ENCODE measurements around the gene GNAS. TPM values are rescaled to one million over a fixed set of nuclear protein-coding genes. Genes with fewer than 3 reads are reported as not detected.
"Not testable (repeated sequence)": the region's sequence is repeated elsewhere in the genome, so short reads cannot be mapped to it uniquely, and the experiment has no call there.

Gene GNAS
- total and polyA plus RNA-seq, 4 donors, result 115 to 360 (median 277) TPM

DNA sequence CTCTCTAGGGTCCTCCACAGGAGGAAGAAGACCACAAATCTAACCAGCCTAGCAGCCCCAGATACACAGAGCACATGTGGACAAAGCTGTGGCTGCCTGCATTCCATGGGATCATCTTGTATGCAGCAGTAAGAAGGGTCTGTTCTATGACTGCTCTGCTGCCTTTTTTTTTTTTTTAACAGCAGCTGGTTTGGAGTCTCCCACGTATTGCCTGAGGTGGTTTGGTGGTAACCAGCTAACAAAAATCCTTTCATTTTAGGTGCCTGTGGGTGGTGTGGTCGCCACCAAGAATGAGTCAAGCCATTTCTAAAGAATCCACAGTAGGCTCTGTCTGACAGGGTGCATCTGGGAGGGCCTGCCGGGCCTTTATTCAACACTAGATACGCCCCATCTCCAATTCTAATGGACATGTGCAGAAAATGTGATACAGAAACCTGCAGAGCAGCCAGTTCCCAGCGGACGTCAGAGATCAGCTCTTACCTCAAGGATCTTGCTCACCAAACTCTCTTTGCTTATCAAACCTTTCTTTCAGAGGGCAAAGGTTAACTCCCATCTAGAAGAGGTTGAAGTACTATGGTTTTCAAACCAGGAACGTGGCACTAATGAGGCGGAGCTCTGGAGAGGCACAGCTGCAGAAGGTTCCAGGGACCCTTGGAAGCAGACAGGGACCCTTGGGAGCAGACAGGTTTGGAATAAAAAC, 33.8 kb upstream of the GNAS start:
- DNase-seq (ENCODE audit: low spot score), result no peak
- no peaks in the 10 kb centered on the region for H3K27me3 ChIP-seq (ENCODE audit: control insufficient read depth in 4 of 4, insufficient read depth in 4 of 4, low read length in 3 of 4)
- TF ChIP-seq, protein P1, sequence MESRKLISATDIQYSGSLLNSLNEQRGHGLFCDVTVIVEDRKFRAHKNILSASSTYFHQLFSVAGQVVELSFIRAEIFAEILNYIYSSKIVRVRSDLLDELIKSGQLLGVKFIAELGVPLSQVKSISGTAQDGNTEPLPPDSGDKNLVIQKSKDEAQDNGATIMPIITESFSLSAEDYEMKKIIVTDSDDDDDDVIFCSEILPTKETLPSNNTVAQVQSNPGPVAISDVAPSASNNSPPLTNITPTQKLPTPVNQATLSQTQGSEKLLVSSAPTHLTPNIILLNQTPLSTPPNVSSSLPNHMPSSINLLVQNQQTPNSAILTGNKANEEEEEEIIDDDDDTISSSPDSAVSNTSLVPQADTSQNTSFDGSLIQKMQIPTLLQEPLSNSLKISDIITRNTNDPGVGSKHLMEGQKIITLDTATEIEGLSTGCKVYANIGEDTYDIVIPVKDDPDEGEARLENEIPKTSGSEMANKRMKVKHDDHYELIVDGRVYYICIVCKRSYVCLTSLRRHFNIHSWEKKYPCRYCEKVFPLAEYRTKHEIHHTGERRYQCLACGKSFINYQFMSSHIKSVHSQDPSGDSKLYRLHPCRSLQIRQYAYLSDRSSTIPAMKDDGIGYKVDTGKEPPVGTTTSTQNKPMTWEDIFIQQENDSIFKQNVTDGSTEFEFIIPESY (IDR thresholded peaks at IDR 0.05), result no peak
- TF ChIP-seq GABPA (IDR thresholded peaks at IDR 0.05 in 1 of 2, conservative IDR thresholded peaks at IDR 0.05 in 1 of 2) (no peak), FOXA2 (IDR thresholded peaks at IDR 0.05) (no peak), EGR1 (IDR thresholded peaks at IDR 0.05; ENCODE audit: low read depth in 2 of 2) (no peak), RXRA (IDR thresholded peaks at IDR 0.05) (no peak), TAF1 (conservative IDR thresholded peaks at IDR 0.05) (no peak), RAD21 (IDR thresholded peaks at IDR 0.05) (no peak), FOXA1 (IDR thresholded peaks at IDR 0.05) (no peak), YY1 (IDR thresholded peaks at IDR 0.05) (no peak), NR2F2 (IDR thresholded peaks at IDR 0.05) (no peak), SP1 (IDR thresholded peaks at IDR 0.05) (no peak), ATF3 (IDR thresholded peaks at IDR 0.05) (no peak)
- TF ChIP-seq, protein P2, sequence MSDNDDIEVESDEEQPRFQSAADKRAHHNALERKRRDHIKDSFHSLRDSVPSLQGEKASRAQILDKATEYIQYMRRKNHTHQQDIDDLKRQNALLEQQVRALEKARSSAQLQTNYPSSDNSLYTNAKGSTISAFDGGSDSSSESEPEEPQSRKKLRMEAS (IDR thresholded peaks at IDR 0.05), result no peak
- TF ChIP-seq, protein P3, sequence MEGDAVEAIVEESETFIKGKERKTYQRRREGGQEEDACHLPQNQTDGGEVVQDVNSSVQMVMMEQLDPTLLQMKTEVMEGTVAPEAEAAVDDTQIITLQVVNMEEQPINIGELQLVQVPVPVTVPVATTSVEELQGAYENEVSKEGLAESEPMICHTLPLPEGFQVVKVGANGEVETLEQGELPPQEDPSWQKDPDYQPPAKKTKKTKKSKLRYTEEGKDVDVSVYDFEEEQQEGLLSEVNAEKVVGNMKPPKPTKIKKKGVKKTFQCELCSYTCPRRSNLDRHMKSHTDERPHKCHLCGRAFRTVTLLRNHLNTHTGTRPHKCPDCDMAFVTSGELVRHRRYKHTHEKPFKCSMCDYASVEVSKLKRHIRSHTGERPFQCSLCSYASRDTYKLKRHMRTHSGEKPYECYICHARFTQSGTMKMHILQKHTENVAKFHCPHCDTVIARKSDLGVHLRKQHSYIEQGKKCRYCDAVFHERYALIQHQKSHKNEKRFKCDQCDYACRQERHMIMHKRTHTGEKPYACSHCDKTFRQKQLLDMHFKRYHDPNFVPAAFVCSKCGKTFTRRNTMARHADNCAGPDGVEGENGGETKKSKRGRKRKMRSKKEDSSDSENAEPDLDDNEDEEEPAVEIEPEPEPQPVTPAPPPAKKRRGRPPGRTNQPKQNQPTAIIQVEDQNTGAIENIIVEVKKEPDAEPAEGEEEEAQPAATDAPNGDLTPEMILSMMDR (IDR thresholded peaks at IDR 0.05; ENCODE audit: low read depth, low read length, missing input control), result no peak
- H3K4me3 ChIP-seq (ENCODE audit: low read depth in 1 of 3, low read length in 3 of 3), result no peak overlapping the region
- H3K9me3 ChIP-seq (ENCODE audit: control insufficient read depth in 4 of 4, low read length in 3 of 4), result no peaks in the 10 kb centered on the region
- 76% methylated on average over 8 of the region's 8 CpGs for WGBS
- no peak overlapping the region for H3K27ac ChIP-seq (ENCODE audit: low read depth in 1 of 2, low read length in 2 of 2)
- H3K9ac ChIP-seq (ENCODE audit: low read depth in 1 of 2, low read length in 2 of 2), result no peak overlapping the region
- H3K4me1 ChIP-seq (ENCODE audit: control insufficient read depth in 4 of 4, insufficient read depth in 4 of 4, low read length in 3 of 4), result no peaks in the 10 kb centered on the region
- no peaks in the 10 kb centered on the region for H3K36me3 ChIP-seq (ENCODE audit: control insufficient read depth in 4 of 4, insufficient read depth in 3 of 4, low read depth in 1 of 4, low read length in 3 of 4)

DNA sequence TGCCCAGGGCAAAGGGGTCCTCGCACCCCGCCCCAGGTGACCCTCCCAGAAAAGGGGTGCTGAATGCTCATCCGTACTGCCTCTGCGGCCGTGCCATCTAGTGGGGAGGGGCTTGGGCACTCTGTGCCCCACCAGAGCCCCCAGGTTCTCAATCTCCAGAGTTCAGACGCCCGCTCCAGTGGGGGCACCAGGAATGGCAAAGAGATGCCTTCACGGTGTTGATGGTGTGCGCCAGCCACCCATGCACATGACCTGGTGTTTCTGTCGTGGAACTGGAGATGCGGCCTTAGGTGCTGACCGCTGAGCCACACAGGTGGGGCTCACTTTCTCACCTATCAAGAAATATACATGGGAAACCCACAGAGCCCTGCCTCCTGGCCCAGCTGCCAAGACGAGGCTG, 32.6 kb upstream of the GNAS start:
- Histone ChIP-seq H3K9me3 (ENCODE audit: control insufficient read depth in 4 of 4, low read length in 3 of 4) (no peaks in the 10 kb centered on the region), H3K4me3 (ENCODE audit: low read depth in 1 of 3, low read length in 3 of 3) (no peak overlapping the region), H3K4me1 (ENCODE audit: control insufficient read depth in 4 of 4, insufficient read depth in 4 of 4, low read length in 3 of 4) (no peaks in the 10 kb centered on the region), H3K27ac (ENCODE audit: low read depth in 1 of 2, low read length in 2 of 2) (no peak overlapping the region), H3K27me3 (ENCODE audit: control insufficient read depth in 4 of 4, insufficient read depth in 4 of 4, low read length in 3 of 4) (no peaks in the 10 kb centered on the region), H3K9ac (ENCODE audit: low read depth in 1 of 2, low read length in 2 of 2) (no peak overlapping the region), H3K36me3 (ENCODE audit: control insufficient read depth in 4 of 4, insufficient read depth in 3 of 4, low read depth in 1 of 4, low read length in 3 of 4) (no peaks in the 10 kb centered on the region)
- 97% methylated on average over 13 of the region's 13 CpGs for WGBS
- DNase-seq (ENCODE audit: low spot score), result no peak
- TF ChIP-seq HNF4G (IDR thresholded peaks at IDR 0.05), result no peak
- no peak for TF ChIP-seq GABPA (IDR thresholded peaks at IDR 0.05 in 1 of 2, conservative IDR thresholded peaks at IDR 0.05 in 1 of 2)
- no peak for TF ChIP-seq RAD21 (IDR thresholded peaks at IDR 0.05)

GRCh38 chr20:58820515-58820914, 32.0 kb upstream of the GNAS start:
- not testable (repeated sequence) for H3K4me1 ChIP-seq (ENCODE audit: control insufficient read depth in 4 of 4, insufficient read depth in 4 of 4, low read length in 3 of 4); H3K9ac ChIP-seq (ENCODE audit: low read depth in 1 of 2, low read length in 2 of 2); DNase-seq (ENCODE audit: low spot score); H3K4me3 ChIP-seq (ENCODE audit: low read depth in 1 of 3, low read length in 3 of 3); H3K36me3 ChIP-seq (ENCODE audit: control insufficient read depth in 4 of 4, insufficient read depth in 3 of 4, low read depth in 1 of 4, low read length in 3 of 4); H3K9me3 ChIP-seq (ENCODE audit: control insufficient read depth in 4 of 4, low read length in 3 of 4); H3K27me3 ChIP-seq (ENCODE audit: control insufficient read depth in 4 of 4, insufficient read depth in 4 of 4, low read length in 3 of 4); H3K27ac ChIP-seq (ENCODE audit: low read depth in 1 of 2, low read length in 2 of 2)
- 92% methylated on average over 6 of the region's 6 CpGs for WGBS

Measured in liver (tissue), 9 donors.